Measurements from ENCODE around the gene AP1S3.

Gene AP1S3

DNA sequence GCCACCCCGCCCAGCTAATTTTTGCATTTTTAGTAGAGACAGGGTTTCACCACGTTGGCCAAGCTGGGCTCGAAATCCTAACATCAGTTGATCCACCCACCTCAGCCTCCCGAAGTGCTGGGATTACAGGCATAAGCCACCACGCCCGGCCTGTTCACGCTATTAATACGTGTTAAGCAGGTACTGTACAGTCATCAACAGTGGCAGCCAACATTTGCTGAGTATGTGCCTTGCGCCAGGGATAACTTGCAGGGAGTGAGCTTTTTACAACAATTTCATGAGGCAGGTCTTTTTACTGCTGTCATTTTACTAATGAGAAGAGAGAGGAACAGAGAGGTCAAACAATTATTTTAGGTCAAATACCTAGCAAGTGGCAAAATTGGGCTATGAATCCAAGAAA lies 115.2 kb downstream of the AP1S3 start:
- DNase-seq (ENCODE audit: low spot score), result no peak

DNA sequence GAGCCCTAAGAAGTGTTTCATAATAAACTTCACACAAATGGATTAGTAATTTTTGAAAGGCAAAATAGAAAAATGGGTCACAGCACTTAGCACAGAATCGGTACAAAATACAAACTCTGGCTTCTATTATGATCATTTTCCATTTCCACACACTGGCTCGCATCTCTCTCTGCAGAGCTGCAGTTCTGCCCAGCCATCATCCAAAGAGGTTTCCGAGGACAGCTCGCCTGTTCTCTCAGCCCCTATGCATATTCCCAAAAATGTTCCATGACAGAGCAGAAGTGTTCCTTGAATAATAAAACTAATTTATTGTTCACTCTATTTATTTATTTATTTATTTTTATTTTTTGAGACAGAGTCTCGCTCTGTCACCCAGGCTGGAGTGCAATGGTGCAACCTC lies 115.6 kb downstream of the AP1S3 start:
- no peak for DNase-seq (ENCODE audit: low spot score)

DNA sequence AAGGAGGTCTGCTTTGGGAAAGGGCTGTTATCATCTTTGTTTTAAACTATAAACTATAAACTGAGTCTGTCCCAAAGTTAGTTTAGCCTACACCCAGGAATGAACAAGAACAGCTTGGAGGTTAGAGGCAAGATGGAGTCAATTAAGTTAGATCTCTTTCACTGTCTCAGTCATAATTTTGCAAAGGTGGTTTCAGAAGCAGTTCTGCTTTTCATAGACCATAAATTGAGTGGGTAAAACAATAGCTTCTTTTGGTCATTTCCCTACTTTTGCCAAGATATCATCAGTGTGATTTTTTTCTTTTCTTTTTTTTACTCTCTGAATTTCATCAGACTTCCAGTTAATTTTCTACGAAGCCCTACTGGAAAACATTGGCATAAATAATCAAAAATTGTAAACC lies 117.0 kb downstream of the AP1S3 start:
- DNase-seq (ENCODE audit: low spot score), result no peak

DNA sequence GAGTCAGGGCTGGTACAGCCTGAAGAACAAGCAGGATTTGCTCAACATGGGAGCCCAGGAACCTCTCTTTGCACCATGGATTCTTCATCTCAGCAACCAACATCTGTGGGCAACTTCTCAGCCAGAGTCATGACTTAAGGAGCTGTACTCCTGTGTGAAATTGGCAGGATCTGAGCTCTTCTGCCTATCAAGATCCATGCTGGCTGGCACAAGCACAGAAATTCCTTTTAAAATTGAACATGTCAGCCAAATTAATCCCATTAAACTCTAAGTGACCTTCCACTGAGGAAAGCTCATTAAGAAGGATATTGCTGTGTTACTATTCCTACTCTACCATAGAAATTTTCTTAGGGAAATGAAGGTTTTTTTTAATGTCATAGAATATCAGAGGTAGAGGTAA lies 124.7 kb downstream of the AP1S3 start:
- no peak for DNase-seq (ENCODE audit: low spot score)

DNA sequence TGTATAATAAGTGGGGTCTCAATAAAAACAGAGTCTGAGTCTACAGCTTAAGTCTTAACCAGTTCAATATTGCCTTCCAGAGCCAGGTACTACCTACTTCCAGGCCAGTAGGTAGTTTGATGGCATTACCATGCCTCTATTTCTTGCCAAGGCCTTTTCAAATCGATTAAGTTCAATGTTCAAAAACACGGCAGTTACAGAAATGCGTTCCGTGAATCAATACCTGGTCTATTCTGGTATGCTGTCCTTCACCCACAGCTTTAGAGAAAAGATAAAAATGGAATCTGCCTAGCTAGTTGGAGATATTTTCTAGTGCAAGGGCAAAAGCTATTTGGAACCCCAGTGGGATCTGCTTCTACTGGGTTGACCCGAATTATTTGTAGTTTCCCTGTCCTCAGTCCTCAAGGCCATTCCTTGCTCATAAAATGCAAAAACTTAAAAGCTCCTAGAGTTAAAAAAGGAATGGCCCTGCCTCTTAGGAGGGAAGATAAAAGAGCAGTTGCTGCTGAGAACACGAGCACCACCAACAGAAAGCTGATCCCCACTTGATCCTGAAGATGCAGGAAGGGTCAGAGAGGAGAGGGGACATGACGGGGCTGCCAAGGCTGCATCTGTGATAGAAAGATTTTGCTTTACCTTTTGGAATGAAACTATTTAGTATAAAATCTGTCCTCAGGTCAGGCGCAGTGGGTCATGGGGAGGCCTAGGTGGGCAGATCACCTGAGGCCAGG lies 125.6 kb downstream of the AP1S3 start:
- DNase-seq (ENCODE audit: low spot score), result no peak
